WTC11 (cell line): ENCODE measurements around the gene RSKR. TPM values are rescaled to one million over a fixed set of nuclear protein-coding genes. Genes with fewer than 3 reads are reported as not detected.
A peak's percentile ranks its signal among the peaks of the same experiment; 100 is the strongest.

Experiments used
- ATAC-seq: fragments of 200-7000 bp; cut with Tn5 transposase; 2 replicates; pipeline ENCODE4 v1.10.0; 2021; ENCODE audit warnings: mild to moderate bottlenecking, moderate library complexity
- CTCF ChIA-PET: fragments of 300-600 bp; sonication (Branson Sonifier 250); formaldehyde crosslinking; loops from one replicate; lab custom pipeline; 2021; ENCODE audit warnings: antibody characterized with exemption; lab: Charles Lee
- POLR2A ChIA-PET: fragments of 350-600 bp; sonication (Branson Sonifier 250); formaldehyde crosslinking; loops from one replicate; lab custom pipeline; 2021; ENCODE audit warnings: antibody characterized with exemption; lab: Charles Lee
- DNase-seq: peaks from one replicate; pipeline ENCODE4 v3.0.0; 2021; ENCODE audit warnings: low spot score
- H3K27ac Mint-ChIP-seq: 2 replicates; pipeline ENCODE4 v1.8.0; 2021; ENCODE audit warnings: mixed read lengths
- H3K27me3 Mint-ChIP-seq: 2 replicates; pipeline ENCODE4 v1.8.0; 2021; ENCODE audit warnings: low read depth, mild to moderate bottlenecking, moderate library complexity, mixed read lengths
- H3K36me3 Mint-ChIP-seq: 2 replicates; pipeline ENCODE4 v1.8.0; 2021; ENCODE audit warnings: mixed read lengths
- H3K4me1 Mint-ChIP-seq: 2 replicates; pipeline ENCODE4 v1.8.0; 2022; ENCODE audit warnings: mixed read lengths
- H3K4me3 Mint-ChIP-seq: 2 replicates; pipeline ENCODE4 v1.8.0; 2021; ENCODE audit warnings: mild to moderate bottlenecking, moderate library complexity, mixed read lengths
- H3K9me3 Mint-ChIP-seq: 2 replicates; pipeline ENCODE4 v1.8.0; 2021; ENCODE audit warnings: mixed read lengths
- ATF1 ChIP-seq: sonication (generic); formaldehyde crosslinking; IDR thresholded peaks from 2 replicates; pipeline ENCODE4 v1.8.1; 2023; ENCODE audit warnings: mild to moderate bottlenecking, moderate library complexity, missing genetic modification reagents
- ELF4 ChIP-seq: sonication (generic); formaldehyde crosslinking; IDR thresholded peaks from 2 replicates; pipeline ENCODE4 v1.8.1; 2022; ENCODE audit warnings: low read depth, mild to moderate bottlenecking, moderate library complexity, missing genetic modification reagents
- FOXJ3 ChIP-seq: sonication (generic); formaldehyde crosslinking; IDR thresholded peaks from 2 replicates; pipeline ENCODE4 v1.9.0; 2021; ENCODE audit warnings: missing genetic modification reagents, mild to moderate bottlenecking, borderline replicate concordance
- IRF2 ChIP-seq: sonication (generic); formaldehyde crosslinking; IDR thresholded peaks from 2 replicates; pipeline ENCODE4 v1.8.0; 2022; ENCODE audit warnings: low read depth, missing genetic modification reagents, borderline replicate concordance
- KAT7 ChIP-seq: sonication (generic); formaldehyde crosslinking; IDR thresholded peaks from 2 replicates; pipeline ENCODE4 v1.8.1; 2023; ENCODE audit warnings: missing genetic modification reagents, mild to moderate bottlenecking, borderline replicate concordance
- NR2C2 ChIP-seq: sonication (generic); formaldehyde crosslinking; IDR thresholded peaks from 2 replicates; pipeline ENCODE4 v1.8.0; 2022; ENCODE audit warnings: mild to moderate bottlenecking, missing genetic modification reagents
- NR3C1 ChIP-seq: sonication (generic); formaldehyde crosslinking; conservative IDR thresholded peaks from 2 replicates; pipeline ENCODE4 v1.8.1; 2023; ENCODE audit warnings: low read depth, mild to moderate bottlenecking, missing genetic modification reagents
- ZBTB21 ChIP-seq: sonication (generic); formaldehyde crosslinking; IDR thresholded peaks from 2 replicates; pipeline ENCODE4 v1.8.1; 2023; ENCODE audit warnings: mild to moderate bottlenecking, missing genetic modification reagents, borderline replicate concordance
- ZNF219 ChIP-seq: sonication (generic); formaldehyde crosslinking; IDR thresholded peaks from 2 replicates; pipeline ENCODE4 v1.8.0; 2023; ENCODE audit warnings: missing genetic modification reagents, mild to moderate bottlenecking, borderline replicate concordance
- total RNA-seq: library from RNA; stranded (reverse); gene quantifications from 3 replicates; pipeline ENCODE4 v1.2.3, GENCODE V29; 2021
- TF ChIP-seq, protein P1 (sequence below): sonication (generic); formaldehyde crosslinking; IDR thresholded peaks from 2 replicates; pipeline ENCODE4 v1.8.0; 2023; ENCODE audit warnings: missing genetic modification reagents, mild to moderate bottlenecking, borderline replicate concordance
- TF ChIP-seq, protein P2 (sequence below): sonication (generic); formaldehyde crosslinking; IDR thresholded peaks from 2 replicates; pipeline ENCODE4 v1.8.0; 2022; ENCODE audit warnings: mild to moderate bottlenecking, missing genetic modification reagents
- TF ChIP-seq, protein P3 (sequence below): sonication (generic); formaldehyde crosslinking; IDR thresholded peaks from 2 replicates; pipeline ENCODE4 v1.8.0; 2022; ENCODE audit warnings: missing genetic modification reagents
- TF ChIP-seq, protein P4 (sequence below): sonication (generic); formaldehyde crosslinking; IDR thresholded peaks from 2 replicates; pipeline ENCODE4 v1.8.0; 2022; ENCODE audit warnings: mild to moderate bottlenecking, missing genetic modification reagents
- TF ChIP-seq, protein P5 (sequence below): fragments of 250-450 bp; sonication (Bioruptor Pico); IDR thresholded peaks from 2 replicates; pipeline ENCODE4 v1.9.0; 2021; ENCODE audit warnings: mild to moderate bottlenecking

RSKR gene
- total RNA-seq, 1 experiment from 2014 or later = 28.0 TPM

DNA sequence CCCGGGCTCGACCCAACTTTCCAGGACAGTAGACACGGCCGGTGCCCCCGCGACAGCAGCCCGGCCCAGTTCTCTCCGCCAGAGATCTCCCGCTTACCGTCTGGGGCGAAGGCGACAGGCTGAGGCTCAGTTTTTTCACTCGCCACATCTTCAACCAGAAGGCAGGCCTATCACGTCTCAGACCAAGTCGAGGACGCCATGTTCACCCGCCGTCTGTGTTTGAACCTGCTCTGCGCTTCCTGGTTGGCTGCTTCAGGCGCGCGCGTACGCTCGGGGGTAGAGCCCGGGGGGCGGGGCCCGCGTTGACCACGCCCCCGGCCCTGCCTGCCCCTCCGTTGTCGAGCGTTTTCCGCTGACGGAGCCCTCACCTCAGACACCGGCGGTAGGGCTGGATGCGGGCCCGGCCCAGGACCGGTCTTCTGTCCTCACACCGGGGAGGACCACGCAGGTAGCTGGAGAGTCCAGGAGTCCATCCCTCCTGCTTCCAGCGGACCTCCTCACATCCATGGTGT is 15.1 kb downstream of the RSKR start, which contains the start of gene SPAG5 (continued):
- TF ChIP-seq ATF1 (CRISPR knock-in tag) = 0 out of 2 replicates have a peak, but pooled peaks have one; percentile 11
- no peak for TF ChIP-seq ZBTB21
- TF ChIP-seq NR3C1 = no peak
- TF ChIP-seq, protein P1, sequence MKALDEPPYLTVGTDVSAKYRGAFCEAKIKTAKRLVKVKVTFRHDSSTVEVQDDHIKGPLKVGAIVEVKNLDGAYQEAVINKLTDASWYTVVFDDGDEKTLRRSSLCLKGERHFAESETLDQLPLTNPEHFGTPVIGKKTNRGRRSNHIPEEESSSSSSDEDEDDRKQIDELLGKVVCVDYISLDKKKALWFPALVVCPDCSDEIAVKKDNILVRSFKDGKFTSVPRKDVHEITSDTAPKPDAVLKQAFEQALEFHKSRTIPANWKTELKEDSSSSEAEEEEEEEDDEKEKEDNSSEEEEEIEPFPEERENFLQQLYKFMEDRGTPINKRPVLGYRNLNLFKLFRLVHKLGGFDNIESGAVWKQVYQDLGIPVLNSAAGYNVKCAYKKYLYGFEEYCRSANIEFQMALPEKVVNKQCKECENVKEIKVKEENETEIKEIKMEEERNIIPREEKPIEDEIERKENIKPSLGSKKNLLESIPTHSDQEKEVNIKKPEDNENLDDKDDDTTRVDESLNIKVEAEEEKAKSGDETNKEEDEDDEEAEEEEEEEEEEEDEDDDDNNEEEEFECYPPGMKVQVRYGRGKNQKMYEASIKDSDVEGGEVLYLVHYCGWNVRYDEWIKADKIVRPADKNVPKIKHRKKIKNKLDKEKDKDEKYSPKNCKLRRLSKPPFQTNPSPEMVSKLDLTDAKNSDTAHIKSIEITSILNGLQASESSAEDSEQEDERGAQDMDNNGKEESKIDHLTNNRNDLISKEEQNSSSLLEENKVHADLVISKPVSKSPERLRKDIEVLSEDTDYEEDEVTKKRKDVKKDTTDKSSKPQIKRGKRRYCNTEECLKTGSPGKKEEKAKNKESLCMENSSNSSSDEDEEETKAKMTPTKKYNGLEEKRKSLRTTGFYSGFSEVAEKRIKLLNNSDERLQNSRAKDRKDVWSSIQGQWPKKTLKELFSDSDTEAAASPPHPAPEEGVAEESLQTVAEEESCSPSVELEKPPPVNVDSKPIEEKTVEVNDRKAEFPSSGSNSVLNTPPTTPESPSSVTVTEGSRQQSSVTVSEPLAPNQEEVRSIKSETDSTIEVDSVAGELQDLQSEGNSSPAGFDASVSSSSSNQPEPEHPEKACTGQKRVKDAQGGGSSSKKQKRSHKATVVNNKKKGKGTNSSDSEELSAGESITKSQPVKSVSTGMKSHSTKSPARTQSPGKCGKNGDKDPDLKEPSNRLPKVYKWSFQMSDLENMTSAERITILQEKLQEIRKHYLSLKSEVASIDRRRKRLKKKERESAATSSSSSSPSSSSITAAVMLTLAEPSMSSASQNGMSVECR (CRISPR knock-in tag) = peak; percentile 40; the same call in 1 of the 2 replicates
- TF ChIP-seq, protein P2, sequence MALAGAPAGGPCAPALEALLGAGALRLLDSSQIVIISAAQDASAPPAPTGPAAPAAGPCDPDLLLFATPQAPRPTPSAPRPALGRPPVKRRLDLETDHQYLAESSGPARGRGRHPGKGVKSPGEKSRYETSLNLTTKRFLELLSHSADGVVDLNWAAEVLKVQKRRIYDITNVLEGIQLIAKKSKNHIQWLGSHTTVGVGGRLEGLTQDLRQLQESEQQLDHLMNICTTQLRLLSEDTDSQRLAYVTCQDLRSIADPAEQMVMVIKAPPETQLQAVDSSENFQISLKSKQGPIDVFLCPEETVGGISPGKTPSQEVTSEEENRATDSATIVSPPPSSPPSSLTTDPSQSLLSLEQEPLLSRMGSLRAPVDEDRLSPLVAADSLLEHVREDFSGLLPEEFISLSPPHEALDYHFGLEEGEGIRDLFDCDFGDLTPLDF (CRISPR knock-in tag) = no peak
- TF ChIP-seq KAT7 (CRISPR knock-in tag) = no peak
- no peak for TF ChIP-seq ZNF219 (CRISPR knock-in tag)
- TF ChIP-seq, protein P3, sequence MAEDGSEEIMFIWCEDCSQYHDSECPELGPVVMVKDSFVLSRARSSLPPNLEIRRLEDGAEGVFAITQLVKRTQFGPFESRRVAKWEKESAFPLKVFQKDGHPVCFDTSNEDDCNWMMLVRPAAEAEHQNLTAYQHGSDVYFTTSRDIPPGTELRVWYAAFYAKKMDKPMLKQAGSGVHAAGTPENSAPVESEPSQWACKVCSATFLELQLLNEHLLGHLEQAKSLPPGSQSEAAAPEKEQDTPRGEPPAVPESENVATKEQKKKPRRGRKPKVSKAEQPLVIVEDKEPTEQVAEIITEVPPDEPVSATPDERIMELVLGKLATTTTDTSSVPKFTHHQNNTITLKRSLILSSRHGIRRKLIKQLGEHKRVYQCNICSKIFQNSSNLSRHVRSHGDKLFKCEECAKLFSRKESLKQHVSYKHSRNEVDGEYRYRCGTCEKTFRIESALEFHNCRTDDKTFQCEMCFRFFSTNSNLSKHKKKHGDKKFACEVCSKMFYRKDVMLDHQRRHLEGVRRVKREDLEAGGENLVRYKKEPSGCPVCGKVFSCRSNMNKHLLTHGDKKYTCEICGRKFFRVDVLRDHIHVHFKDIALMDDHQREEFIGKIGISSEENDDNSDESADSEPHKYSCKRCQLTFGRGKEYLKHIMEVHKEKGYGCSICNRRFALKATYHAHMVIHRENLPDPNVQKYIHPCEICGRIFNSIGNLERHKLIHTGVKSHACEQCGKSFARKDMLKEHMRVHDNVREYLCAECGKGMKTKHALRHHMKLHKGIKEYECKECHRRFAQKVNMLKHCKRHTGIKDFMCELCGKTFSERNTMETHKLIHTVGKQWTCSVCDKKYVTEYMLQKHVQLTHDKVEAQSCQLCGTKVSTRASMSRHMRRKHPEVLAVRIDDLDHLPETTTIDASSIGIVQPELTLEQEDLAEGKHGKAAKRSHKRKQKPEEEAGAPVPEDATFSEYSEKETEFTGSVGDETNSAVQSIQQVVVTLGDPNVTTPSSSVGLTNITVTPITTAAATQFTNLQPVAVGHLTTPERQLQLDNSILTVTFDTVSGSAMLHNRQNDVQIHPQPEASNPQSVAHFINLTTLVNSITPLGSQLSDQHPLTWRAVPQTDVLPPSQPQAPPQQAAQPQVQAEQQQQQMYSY (CRISPR knock-in tag) = no peak
- TF ChIP-seq FOXJ3 = no peak
- TF ChIP-seq, all 79 proteins: peak for 18

DNA sequence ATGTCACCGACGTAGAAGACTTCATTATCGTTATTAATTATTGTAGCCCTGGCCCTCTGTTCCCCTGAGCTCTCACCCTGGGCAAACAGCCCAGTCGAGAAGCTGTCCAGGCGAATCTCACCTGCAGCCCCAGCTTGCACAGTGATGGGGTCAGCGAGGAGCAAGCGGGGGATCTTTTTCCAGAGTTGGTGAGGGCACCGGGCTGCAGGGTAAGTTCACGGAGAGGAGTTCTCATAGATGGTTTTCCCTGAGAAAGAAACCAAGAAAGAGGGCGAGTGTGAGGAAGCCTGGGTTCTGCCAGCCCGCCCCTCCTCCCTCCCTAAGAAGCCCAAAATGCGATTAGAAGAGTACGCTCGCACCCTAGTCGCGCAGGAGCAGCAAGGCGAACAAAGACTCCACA is 15.6 kb downstream of the RSKR start:
- DNase-seq (no peak), ATAC-seq (peak; percentile 18)
- peaks cover 16% of the 10 kb centered on the region for H3K4me1 Mint-ChIP-seq
- H3K9me3 Mint-ChIP-seq = no peaks in the 10 kb centered on the region
- H3K36me3 Mint-ChIP-seq = peaks cover 19% of the 10 kb centered on the region
- peaks cover 4% of the 10 kb centered on the region for H3K27me3 Mint-ChIP-seq
- H3K4me3 Mint-ChIP-seq = peak overlapping the region; percentile 94
- TF ChIP-seq NR2C2 = no peak
- H3K27ac Mint-ChIP-seq = peak overlapping the region; percentile 90
- ChIA-PET POLR2A (interaction anchor here (0.7 kb wide), 1 partner anchor 22 kb away, joined by 3 read pairs; the partner anchor contains the start of gene ALDOC), CTCF (interaction anchor here (1.2 kb wide), 1 partner anchor 14 kb away, joined by 4 read pairs; no protein-coding TSS in a partner anchor)

DNA sequence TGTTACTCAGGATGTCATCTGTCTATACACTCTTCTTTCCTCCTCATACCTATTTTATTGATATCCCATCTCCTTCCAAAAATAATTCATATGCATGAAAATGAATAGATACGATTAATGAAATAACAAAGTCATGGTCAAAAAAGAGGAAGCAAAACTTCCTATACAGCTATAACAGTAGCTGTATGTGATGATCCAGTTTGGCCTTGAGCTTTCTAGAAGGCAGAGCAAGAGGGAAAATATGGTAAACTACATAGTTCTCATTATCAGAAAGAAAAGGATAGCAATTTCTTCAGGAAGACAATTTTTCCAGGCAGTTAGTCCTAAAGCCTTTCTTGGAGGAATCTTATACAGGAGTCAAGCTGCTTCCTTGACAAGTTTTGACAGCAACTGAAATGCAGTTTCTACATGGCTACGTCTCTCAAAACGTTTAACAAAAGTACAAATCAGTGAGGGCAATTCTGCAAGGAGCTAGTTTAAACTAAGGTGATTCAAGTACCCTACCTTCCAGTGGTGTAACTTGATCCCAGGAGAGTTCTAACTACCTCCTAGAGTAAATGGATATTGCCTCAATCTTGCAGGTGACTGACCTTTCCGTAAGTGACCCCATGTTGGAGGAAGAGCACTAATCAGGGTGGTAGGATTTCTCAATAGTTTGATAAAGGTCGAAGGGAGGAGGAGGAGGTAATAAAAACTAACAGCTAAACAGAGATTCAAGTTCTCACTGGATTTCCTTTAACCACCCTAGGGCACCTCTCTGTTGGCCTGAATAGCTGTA is 16.2 kb downstream of the RSKR start:
- peak overlapping the region; percentile 94 for H3K4me3 Mint-ChIP-seq
- TF ChIP-seq, protein P4, sequence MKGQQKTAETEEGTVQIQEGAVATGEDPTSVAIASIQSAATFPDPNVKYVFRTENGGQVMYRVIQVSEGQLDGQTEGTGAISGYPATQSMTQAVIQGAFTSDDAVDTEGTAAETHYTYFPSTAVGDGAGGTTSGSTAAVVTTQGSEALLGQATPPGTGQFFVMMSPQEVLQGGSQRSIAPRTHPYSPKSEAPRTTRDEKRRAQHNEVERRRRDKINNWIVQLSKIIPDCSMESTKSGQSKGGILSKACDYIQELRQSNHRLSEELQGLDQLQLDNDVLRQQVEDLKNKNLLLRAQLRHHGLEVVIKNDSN (CRISPR knock-in tag) = no peak
- TF ChIP-seq ELF4 (CRISPR knock-in tag) = no peak
- TF ChIP-seq, protein P5, sequence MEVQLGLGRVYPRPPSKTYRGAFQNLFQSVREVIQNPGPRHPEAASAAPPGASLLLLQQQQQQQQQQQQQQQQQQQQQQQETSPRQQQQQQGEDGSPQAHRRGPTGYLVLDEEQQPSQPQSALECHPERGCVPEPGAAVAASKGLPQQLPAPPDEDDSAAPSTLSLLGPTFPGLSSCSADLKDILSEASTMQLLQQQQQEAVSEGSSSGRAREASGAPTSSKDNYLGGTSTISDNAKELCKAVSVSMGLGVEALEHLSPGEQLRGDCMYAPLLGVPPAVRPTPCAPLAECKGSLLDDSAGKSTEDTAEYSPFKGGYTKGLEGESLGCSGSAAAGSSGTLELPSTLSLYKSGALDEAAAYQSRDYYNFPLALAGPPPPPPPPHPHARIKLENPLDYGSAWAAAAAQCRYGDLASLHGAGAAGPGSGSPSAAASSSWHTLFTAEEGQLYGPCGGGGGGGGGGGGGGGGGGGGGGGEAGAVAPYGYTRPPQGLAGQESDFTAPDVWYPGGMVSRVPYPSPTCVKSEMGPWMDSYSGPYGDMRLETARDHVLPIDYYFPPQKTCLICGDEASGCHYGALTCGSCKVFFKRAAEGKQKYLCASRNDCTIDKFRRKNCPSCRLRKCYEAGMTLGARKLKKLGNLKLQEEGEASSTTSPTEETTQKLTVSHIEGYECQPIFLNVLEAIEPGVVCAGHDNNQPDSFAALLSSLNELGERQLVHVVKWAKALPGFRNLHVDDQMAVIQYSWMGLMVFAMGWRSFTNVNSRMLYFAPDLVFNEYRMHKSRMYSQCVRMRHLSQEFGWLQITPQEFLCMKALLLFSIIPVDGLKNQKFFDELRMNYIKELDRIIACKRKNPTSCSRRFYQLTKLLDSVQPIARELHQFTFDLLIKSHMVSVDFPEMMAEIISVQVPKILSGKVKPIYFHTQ = no peak
- TF ChIP-seq IRF2 (CRISPR knock-in tag) = no peak
- TF ChIP-seq, all 79 proteins: peak for 0
- ChIA-PET CTCF (interaction anchor here (1.2 kb wide), 1 partner anchor 15 kb away, joined by 4 read pairs; no protein-coding TSS in a partner anchor), POLR2A (interaction anchor here (0.7 kb wide), 1 partner anchor 21 kb away, joined by 3 read pairs; the partner anchor contains the start of gene ALDOC)
- Mint-ChIP-seq H3K36me3 (peaks cover 25% of the 10 kb centered on the region), H3K4me1 (peaks cover 16% of the 10 kb centered on the region), H3K27ac (peak overlapping the region; percentile 90), H3K9me3 (no peaks in the 10 kb centered on the region), H3K27me3 (peaks cover 4% of the 10 kb centered on the region)
- ATAC-seq (no peak), DNase-seq (no peak)
